ENCODE data around the gene ROBO1.
"Not testable (repeated sequence)": the region's sequence is repeated elsewhere in the genome, so short reads cannot be mapped to it uniquely, and the experiment has no call there.

Gene ROBO1

DNA sequence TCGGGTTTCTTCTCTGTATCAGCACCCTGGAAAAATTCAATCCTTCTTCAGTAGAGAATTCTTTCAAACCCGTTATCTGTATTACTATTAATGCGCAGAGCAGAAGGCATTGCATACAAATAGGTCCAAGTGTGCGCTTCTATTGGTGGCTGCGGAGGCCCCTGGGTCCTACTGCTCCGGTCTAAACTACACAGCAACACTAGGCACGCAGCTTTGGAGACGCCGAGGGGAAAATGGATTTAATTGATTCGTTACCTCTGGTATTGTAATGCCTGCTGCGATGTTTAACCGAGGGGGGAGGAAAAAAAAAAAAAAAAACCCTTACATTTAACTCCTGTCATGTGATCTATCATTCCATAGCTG, at the start of gene ROBO1:
Gene ROBO1, minus strand, starts transcription at position 94 of the 363 bp plus-strand sequence.
- DNase-seq (ENCODE audit: low read depth) = no peak
- no peak for TF ChIP-seq CTCF (conservative IDR thresholded peaks at IDR 0.05; ENCODE audit: control insufficient read depth, insufficient read depth, low read depth, low read length)
- no peak within 1 kb of the TSS for H3K4me3 ChIP-seq (ENCODE audit: control insufficient read depth, low read depth, low read length)

- DNase-seq (ENCODE audit: low read depth) = no peak
These were observed 49.4 kb upstream of the ROBO1 start for GRCh38 chr3:79817224-79817623.

DNA sequence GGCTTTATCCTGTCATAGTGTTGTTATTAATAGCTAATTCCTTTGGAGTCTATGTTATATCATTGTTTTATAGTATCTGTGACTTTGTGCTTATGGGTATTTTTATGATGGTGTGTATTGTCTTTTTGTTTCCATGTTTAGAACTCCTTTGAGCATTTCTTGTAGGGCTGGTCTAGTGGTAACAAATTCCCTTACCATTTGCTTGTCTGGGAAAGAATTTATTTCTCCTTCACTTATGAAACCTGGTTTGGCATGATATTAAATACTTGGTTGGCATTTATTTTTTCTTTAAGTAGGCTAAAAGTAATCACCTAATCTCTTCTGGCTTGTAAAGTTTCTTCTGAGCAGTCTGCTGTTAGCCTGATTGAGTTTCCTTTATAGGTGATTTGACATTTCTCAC, 47.7 kb upstream of the ROBO1 start:
- no peak overlapping the region for H3K4me3 ChIP-seq (ENCODE audit: control insufficient read depth, low read depth, low read length)
- no peak for DNase-seq (ENCODE audit: low read depth)
- no peak for TF ChIP-seq CTCF (conservative IDR thresholded peaks at IDR 0.05; ENCODE audit: control insufficient read depth, insufficient read depth, low read depth, low read length)

More at GRCh38 chr3:79817224-79817623, 49.4 kb upstream of the ROBO1 start:
- no peak for TF ChIP-seq CTCF (conservative IDR thresholded peaks at IDR 0.05; ENCODE audit: control insufficient read depth, insufficient read depth, low read depth, low read length)
- no peak overlapping the region for H3K4me3 ChIP-seq (ENCODE audit: control insufficient read depth, low read depth, low read length)

DNA sequence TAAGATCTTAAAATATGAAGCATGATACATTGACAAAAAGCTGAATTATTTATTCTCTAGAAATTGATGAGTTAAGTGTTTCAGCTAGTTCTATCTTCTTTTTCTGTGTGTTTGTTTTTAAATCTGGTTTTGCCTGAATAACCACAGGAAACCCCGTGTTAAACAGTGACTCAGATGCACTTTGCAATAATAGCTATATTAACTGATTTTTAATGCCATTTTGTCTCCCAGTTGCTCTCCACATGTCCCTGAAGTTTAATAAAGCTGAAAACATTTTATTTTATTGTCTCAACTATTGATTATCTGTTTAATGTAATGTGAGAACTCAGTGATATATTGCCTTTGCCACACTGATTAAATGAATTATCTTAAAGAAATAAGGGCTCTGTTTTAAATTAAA, 42.8 kb upstream of the ROBO1 start:
- no peak for TF ChIP-seq CTCF (conservative IDR thresholded peaks at IDR 0.05; ENCODE audit: control insufficient read depth, insufficient read depth, low read depth, low read length)
- no peak for DNase-seq (ENCODE audit: low read depth)

DNA sequence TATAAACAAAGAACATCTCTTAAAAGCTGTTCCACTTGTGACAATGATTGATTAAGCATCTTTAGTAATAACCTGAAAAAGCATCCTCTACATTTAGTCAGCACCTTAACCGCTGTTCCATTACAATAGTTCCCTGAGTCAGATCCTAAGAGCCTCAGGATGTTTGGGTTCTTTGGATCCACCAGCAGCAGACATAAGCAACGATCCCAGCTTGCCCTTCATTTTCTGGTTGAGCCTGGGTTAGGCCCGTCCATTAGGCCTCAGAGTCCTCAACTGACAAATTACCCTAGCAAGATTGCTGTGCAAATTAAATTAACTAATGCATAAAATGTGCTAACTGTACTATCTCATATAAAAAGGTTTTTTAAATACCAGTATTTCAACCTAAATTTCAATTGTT, 42.3 kb upstream of the ROBO1 start:
- no peak overlapping the region for H3K4me3 ChIP-seq (ENCODE audit: control insufficient read depth, low read depth, low read length)
- no peak for TF ChIP-seq CTCF (conservative IDR thresholded peaks at IDR 0.05; ENCODE audit: control insufficient read depth, insufficient read depth, low read depth, low read length)
- DNase-seq (ENCODE audit: low read depth) = no peak

More for the DNA sequence above, 42.8 kb upstream of the ROBO1 start:
- no peak overlapping the region for H3K4me3 ChIP-seq (ENCODE audit: control insufficient read depth, low read depth, low read length)

GRCh38 chr3:79809106-79809505, 41.3 kb upstream of the ROBO1 start:
- TF ChIP-seq CTCF (conservative IDR thresholded peaks at IDR 0.05; ENCODE audit: control insufficient read depth, insufficient read depth, low read depth, low read length) = no peak
- DNase-seq (ENCODE audit: low read depth) = no peak
- H3K4me3 ChIP-seq (ENCODE audit: control insufficient read depth, low read depth, low read length) = no peak overlapping the region

GRCh38 chr3:79808515-79808914, 40.7 kb upstream of the ROBO1 start:
- no peak overlapping the region for H3K4me3 ChIP-seq (ENCODE audit: control insufficient read depth, low read depth, low read length)
- DNase-seq (ENCODE audit: low read depth) = no peak
- TF ChIP-seq CTCF (conservative IDR thresholded peaks at IDR 0.05; ENCODE audit: control insufficient read depth, insufficient read depth, low read depth, low read length) = no peak

GRCh38 chr3:79790177-79790576, 22.4 kb upstream of the ROBO1 start:
- DNase-seq (ENCODE audit: low read depth); H3K4me3 ChIP-seq (ENCODE audit: control insufficient read depth, low read depth, low read length): not testable (repeated sequence)
